HG02870 (cell line): ENCODE measurements around the gene SH3D19.

ENCODE experiments used
- ATAC-seq: cut with Tn5 transposase; IDR thresholded peaks from one replicate; pipeline ENCODE4 v1.9.1; 2021; ENCODE audit warnings: mild to moderate bottlenecking, moderate library complexity; ENCODE audit not compliant: unreplicated experiment

SH3D19 gene, protein sequence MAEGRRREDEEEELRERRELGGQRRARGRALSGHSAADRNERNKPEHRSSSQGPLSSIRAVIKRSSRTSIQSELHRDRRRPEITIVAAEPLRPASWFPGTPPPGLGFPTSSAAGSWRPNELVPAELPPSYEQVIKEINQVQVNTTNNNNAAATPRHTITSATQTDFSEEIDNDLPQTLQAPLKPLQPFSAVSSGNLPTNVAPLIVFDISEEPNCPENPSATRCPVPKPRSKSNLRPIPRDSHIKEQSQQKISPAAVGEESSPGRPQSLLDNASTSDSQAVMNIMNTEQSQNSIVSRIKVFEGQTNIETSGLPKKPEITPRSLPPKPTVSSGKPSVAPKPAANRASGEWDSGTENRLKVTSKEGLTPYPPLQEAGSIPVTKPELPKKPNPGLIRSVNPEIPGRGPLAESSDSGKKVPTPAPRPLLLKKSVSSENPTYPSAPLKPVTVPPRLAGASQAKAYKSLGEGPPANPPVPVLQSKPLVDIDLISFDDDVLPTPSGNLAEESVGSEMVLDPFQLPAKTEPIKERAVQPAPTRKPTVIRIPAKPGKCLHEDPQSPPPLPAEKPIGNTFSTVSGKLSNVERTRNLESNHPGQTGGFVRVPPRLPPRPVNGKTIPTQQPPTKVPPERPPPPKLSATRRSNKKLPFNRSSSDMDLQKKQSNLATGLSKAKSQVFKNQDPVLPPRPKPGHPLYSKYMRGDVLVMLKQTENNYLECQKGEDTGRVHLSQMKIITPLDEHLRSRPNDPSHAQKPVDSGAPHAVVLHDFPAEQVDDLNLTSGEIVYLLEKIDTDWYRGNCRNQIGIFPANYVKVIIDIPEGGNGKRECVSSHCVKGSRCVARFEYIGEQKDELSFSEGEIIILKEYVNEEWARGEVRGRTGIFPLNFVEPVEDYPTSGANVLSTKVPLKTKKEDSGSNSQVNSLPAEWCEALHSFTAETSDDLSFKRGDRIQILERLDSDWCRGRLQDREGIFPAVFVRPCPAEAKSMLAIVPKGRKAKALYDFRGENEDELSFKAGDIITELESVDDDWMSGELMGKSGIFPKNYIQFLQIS

DNA sequence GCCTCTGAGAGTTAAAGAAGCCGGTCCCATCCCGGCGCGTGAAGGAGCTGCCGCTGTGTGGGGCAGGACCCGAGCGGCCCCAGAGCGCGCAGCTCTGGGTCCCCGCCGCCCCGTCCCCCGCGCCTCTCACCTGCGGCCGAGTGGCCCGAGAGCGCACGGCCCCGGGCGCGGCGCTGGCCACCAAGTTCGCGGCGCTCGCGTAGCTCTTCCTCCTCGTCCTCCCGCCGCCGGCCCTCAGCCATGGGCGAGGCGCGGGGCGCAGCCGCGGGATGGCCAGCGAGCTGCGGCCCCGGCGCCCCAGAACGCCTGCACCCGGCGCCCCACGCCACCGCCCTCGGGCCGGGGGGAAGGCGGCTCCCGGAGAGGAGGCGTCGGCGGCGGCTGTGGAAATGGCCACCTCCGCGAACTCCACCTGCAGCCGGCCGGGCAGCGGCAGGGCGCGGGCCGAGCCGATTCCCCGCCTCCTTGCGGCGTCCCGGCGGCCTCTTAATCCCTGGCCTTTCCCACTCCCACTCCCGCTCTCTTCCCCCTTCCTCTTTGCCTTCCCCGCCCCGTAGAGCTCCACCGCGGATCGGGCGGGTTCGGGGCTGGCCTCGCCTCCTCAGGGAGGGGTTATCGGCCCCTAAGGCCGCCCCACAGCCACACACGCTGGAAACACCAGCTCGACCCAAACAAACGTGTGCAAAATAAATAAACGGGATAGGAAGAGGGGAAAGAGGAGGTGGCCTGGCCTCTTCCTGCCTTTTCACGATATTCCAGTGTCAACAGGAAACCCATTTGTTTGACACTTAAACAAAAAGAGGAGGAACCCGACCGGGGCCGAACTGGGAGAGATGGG is at the start of gene SH3D19:
Gene SH3D19, minus strand, starts transcription at position 495 of the 838 bp plus-strand sequence. Its CDS starts 253 bp downstream, at position 242.
- ATAC-seq = no peak

DNA sequence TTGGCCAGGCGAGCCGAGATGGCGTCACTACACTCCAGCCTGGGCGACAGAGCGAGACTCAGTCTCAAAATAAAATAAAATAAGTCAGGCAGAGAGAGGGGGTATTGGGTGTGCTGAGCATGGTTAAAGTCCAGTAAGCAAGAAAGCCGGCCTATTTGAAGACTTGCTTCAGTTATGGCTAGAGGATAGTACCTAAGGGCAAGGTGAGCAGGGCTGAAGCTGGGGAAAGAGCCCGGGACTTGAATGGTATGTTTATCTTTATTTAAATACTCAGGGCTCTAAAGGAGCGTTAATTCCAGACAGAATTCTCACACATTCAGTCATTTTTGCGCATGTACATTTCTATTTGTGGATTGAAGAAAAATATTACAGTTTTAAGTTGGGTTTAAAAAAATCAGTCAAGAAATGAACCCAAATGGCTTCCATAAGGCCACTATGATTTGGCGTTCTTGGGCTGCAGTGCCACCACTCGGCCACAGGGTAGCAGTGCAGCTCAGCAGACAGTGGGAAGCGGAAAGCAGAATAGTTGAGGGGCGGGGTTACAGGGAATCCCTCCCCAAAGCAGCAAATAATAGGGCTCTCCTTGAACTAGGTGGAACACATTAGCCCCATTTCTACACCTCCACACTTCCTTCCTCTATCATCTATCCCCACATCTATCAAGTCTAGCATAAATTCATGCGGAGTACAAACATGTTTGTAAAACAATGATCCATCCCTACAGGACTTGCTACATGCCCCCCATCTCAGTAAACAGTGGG is 37.2 kb upstream of the SH3D19 start:
- peak; percentile 99 for ATAC-seq

DNA sequence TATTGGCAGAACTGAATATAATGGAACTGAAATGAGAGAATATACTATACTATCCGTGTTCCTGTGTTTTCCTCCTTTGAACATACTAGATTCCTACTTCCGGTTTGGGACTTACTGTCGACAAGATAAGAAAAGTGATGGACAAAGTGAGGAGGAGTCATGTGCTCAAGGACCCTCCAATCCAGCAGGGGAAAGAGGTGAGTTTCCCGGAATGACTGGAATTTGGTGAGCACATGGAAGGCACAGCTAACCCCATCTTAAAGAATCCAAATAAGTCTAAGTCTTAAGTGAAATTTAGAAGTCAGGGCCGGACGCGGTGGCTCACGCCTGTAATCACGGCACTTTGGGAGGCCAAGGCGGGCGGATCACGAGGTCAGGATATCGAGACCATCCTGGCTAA is 36.6 kb upstream of the SH3D19 start:
- no peak for ATAC-seq

DNA sequence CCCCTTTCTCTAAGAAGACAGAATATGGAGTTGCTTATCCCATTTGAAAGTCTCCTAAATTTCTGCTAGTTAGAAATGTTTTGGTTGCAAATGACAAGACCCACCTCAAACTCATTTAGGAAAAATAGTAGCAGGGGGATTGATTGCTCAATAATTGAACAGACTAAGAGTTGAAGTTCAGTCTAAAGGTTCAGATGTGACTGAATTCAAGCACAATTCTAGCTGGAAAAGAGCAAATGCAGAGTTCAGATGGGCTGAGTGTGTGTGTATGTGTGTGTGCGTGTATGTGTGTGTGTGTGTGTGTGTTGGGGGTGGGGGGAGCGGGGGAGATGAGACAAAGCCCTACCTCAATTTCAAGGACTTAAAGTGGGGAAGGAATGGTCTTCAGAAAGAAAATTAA is 35.7 kb upstream of the SH3D19 start:
- ATAC-seq = no peak

DNA sequence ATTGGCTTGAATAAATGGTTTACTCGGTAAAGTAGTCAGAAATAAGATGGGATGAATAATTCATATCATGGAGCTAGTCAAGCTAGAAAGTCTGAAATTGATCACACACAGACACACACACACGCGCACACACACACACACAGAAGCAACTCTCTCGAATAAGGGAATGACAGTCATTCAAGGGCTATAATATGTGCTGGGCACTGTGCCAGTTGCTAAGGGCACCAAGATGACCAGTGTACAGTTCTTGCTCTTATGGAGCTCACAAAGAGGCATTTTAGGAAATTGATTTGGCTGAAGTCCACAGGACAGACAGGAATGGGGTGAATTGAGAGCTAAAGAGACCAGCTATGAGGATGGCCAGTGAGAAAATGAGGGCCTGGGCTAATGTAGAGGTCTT is 34.2 kb upstream of the SH3D19 start:
- no peak for ATAC-seq

DNA sequence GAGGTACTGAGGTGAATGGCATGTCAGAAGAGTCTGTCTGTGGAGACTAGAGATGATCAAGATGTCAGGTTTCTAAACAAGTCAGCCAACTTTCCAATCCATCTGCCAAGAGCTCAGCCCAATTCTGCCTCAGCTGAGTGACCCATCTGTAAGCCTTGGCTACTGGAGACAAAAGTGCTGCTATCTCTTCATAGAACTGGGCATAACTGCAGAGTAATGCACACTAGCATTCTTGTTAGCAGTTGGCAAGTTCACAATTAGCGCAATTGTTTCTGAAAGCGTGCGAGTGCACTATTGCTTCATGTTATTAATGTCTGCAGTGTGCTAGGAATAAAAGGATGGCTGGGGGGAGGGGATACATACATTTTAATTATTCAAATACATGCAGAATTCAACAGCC is 32.9 kb upstream of the SH3D19 start:
- ATAC-seq = no peak

DNA sequence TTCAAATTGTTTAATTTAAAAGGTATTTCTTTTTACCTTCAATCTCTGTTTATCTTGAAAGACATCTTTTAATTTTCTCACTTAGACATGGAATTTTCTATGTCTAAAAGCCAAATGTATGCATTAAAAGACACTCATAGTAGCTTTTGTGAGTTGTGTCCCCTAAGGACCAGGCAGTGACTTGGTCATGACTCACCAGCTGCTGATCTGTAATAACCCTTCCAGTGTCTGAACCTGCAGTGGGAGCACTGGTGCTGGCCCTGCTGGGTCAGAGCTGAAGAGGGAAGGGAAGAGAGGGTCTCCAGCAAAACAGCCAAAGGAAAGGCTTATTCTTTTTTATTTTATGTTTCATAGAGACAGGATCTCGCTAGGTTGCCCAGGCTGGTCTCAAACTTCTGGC is 31.1 kb upstream of the SH3D19 start:
- no peak for ATAC-seq

DNA sequence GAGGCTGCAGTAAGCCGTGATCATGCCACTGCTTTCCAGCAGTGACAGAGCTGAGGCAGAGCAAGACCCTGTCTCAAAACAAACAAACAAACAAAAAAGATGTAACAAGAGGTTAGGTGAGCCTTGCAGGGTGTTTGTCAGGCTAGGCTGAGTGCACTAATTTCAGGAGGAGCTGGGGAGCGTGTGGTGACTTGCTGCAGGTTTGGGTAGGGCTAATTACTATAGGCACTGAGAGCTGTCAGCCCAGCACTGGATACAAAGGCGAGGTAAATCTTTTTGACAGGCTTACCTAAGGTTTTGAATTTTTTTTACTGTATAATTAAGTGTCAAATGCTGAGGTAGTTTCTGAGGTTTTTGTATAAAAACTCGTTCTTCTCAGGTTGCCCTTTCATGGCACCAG is 29.8 kb upstream of the SH3D19 start:
- no peak for ATAC-seq

DNA sequence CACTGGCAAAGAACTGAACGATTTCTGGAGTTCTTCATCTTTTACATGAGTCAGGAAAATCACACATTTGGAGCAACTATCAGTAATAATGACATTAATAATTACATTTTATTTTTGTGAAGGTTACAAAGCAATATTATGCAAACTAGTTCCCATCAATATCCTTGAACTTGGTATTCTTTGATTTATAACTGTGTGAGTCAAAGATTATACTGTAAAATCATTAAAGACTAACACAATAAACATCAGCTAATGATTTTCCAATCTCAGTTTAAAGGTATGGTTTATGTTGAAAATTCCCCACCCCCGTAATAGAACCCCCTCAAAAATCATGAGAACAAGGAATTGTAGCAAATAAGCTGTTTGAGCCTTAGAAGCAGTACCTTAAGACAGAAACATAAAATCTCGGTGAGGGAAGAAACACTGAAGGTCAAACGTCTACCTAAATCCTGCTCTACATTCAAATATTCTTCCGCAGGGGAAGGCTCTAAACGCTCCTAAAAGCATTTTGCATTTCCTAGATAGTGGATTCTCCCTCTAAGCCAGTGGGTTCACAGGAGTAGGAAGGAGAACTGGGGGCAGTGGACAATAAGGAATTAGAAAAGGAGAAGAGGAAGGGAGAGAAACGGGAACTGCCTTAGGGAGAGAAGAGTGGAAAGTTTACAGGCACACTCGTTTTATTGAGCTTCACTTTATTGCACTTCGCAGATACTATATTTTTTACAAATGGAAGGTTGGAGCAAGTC is 22.3 kb upstream of the SH3D19 start:
- ATAC-seq = no peak

DNA sequence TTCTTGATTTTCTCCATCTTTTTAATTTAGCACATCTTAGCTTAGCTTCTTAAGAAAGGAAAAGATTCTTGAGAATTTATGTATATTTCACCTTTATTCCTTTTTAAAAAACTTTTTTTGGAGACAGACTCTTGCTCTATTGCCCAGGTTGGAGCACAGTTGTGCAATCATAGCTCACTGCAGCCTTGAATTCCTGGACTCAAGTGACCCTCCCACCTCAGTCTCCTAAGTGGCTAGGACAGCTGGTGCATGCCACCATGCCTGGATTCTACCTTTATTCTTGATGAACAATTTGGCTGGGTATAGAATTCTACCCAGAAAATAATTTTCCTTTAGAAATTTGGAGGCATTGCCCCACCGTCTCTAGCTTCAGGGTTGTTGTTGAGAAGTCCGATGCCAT is 19.5 kb upstream of the SH3D19 start:
- no peak for ATAC-seq

DNA sequence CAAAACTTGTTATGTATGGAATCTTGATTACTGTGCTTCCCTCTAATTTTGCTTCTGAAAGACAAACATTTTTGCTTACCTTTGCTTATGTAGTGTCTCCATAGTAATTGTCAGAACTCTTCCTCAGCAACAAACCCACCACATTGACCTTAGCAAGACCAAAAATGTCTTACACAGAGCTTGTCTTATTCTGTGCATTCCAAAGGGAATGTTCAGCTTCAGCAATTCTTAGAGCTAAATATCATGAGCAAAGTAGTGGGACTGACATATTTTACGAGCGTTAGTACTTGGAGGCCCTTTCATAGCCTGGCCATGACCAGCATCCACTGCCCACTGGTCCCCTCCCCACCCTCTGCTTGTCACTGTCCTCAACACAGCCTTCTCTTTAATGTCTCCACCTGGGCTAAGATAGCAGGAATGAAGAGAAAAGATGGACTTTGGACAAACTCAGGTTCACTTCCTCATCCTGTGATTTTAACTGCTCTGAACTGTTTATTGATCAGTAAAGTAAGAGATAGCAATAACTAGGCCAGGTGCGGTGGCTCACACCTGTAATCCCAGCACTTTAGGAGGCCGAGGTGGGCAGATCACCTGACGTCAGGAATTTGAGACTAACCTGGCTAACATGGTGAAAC is 15.5 kb upstream of the SH3D19 start:
- ATAC-seq = no peak

DNA sequence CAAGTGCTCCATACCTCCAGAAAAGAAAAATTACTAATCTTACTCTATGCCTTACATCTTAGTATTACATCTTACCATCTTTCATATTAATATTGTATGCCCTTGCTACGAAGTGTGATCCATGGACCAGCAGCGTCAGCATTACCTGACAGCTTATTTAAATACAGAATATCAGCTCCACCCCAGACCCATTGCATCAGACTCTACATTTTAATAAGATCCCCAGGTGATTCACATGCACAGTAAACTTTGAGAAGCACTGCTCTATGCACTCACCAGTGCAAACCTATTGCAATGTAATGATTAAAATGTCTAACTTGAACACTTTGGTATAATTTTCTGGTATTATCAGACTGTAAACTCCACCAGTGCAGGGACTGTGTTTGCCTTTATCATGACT is 14.1 kb upstream of the SH3D19 start:
- no peak for ATAC-seq

DNA sequence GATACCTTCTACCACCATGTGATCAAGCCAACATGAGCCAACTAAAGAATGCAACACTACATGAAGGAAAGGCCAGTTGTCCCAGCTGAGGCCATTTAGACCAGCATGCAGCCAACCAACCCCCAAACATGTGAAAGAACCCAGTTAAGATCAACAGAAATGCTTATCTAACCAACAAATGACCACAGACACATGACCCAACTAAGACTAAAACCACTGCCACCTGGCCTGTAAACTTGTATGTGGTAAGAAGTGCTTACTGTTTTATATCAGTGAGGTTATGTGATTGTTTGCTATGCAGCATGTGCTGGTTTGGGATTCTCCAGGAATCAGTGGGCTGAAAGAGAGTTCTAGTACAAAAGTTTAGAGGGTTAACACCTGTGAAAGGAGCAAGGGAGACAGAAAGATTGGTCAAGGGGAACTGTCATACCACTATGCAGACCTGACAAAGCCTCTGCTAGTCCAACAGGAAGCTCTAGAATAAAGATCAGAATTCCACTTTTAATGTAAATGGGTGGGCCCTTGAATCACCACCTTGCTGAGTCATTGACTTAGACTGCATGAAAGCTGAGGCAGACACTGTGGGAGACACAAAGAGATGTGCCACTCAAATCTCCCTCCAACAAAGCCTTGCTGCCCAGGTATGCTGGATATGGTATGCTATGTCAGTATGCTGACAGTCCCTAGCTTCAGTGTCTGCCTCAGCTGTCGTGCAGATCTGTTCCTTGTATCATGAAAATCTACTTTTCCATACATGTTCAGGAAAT is 6.1 kb upstream of the SH3D19 start:
- ATAC-seq = no peak

DNA sequence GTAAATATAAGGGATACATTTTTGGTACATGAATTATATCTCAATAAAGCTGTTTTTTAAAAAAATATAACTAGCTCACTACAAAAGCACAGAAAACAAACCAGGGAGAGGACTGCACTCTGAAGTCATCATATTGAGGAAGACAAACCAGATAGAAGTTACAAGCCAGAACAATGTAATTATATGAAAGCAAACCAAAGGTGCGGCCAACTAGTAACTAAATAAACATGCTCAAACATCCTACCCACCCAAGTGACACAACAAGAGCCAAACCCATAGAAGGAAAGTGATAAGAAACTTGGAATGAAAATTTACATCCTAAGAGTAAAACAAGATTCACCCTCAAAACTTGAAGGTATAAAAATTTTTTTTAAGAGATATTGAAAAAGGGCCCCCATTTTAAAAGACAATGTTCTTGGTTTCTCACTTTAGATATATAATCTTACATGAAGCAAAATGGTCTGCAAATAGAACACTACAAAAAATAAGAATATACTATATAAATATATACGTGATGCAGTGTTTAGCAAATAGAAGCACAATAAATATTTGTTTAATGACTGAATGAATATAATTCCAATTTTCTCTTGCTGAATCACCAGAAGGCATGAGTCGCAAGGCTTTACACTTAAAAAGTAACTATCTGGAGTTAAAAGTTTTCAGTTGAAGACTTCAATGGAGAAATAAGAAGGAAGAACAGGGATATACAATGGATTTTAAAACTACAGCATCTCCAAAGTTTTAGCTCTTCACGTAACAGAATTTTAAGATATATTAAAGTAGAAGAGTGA is 4.0 kb upstream of the SH3D19 start:
- ATAC-seq = no peak

DNA sequence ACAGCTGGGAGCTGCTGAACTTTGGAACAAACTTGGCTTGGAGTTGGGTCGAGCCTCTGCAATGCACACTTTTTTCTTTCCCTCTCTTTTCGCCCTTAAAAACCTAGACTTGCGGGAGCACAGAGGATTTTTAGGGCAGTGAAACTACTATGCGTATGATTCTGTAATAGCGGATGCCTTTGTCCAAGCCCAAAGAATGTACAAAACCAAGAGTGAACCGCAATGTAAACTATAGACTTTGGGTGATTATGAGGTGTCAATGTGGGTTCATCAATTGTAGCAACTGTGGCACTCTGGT is 493 bp upstream of the SH3D19 start:
- no peak for ATAC-seq

DNA sequence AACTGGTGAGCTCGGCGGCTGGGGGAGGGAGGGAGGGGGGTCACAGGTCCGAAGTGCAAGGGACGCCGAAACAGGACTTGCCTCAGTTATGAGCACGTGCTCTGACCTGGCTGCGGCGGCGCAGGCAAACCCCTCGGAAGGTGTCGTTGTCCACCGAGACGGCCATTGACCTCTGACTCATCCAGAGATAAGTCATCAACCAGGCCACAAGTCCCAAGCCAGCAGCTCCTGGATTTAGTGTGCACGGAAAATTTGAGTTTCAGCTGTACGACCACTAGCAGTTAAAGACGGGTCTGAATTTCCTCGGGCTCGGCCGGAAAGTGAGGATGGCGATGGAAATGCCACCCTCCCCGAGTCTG is 674 bp downstream of the SH3D19 start:
- ATAC-seq = no peak

DNA sequence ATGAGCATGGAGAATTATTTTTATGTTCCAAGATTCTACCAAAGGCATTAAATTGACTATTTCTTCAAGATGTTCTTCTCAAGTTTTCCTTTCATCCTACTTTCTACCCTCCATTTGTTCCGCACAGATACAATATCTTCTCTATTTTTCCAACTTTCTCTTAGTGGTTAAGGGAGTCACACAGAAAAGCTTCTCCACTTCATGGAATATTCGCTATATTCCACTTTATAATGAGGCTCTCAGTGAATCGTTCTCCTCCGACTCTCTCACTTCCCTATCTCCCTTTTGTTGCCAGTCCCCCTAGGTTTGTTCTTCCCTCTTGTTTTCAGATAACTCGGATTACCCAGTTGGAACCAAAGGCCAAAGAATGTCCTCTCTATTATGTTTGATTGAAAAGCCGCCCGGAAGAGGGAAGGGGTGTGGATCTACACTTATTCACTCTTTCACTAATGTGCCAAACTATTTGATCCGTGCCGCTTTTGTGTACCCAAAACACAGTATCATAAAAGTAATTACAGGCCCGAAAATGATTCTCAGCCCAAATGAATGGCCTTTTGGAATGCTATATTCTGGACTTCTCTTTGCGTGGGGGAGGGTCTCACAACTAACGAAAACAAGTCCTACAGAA is 1.2 kb downstream of the SH3D19 start:
- no peak for ATAC-seq
